CD4-positive, alpha-beta T cell treated with Interferon gamma for 1 hour (primary cell): ENCODE results near the gene ARL4C.

Experiments
- DNase-seq: peaks from one replicate; pipeline ENCODE4 v3.0.0-alpha.2; 2020

The ARL4C gene

GRCh38 chr2:234444242-234444730 lies 52.6 kb downstream of the ARL4C start:
- DNase-seq, result no peak
